Nephron (organoid): ENCODE measurements around the gene GMFB.

Experiments
- H3K27ac Mint-ChIP-seq, 3 experiments: 2 replicates each; pipeline ENCODE4 v1.8.0; 2020; ENCODE audit warnings: mixed read lengths in 3 of 3, mild to moderate bottlenecking in 2 of 3, moderate library complexity in 1 of 3
- H3K27me3 Mint-ChIP-seq: 2 replicates; pipeline ENCODE4 v1.8.0; 2021; ENCODE audit warnings: low read depth, mild to moderate bottlenecking, moderate library complexity, mixed read lengths
- H3K36me3 Mint-ChIP-seq: 2 replicates; pipeline ENCODE4 v1.8.0; 2020; ENCODE audit warnings: low read depth, mixed read lengths
- H3K4me1 Mint-ChIP-seq: 2 replicates; pipeline ENCODE4 v1.8.0; 2020; ENCODE audit warnings: mixed read lengths
- H3K4me3 Mint-ChIP-seq, 3 experiments: 2 replicates each; pipeline ENCODE4 v1.8.0; 2020; ENCODE audit warnings: mild to moderate bottlenecking in 3 of 3, mixed read lengths in 3 of 3, moderate library complexity in 2 of 3
- H3K9me3 Mint-ChIP-seq: 2 replicates; pipeline ENCODE4 v1.8.0; 2020; ENCODE audit warnings: mixed read lengths
- TF ChIP-seq, protein P1 (sequence below), 3 experiments: fragments of 200-600 bp; sonication (generic); IDR thresholded peaks; one replicate each; pipeline ENCODE4 v1.5.0; 2021; ENCODE audit warnings: antibody characterized with exemption in 3 of 3; ENCODE audit not compliant: unreplicated experiment in 3 of 3

The GMFB gene

DNA sequence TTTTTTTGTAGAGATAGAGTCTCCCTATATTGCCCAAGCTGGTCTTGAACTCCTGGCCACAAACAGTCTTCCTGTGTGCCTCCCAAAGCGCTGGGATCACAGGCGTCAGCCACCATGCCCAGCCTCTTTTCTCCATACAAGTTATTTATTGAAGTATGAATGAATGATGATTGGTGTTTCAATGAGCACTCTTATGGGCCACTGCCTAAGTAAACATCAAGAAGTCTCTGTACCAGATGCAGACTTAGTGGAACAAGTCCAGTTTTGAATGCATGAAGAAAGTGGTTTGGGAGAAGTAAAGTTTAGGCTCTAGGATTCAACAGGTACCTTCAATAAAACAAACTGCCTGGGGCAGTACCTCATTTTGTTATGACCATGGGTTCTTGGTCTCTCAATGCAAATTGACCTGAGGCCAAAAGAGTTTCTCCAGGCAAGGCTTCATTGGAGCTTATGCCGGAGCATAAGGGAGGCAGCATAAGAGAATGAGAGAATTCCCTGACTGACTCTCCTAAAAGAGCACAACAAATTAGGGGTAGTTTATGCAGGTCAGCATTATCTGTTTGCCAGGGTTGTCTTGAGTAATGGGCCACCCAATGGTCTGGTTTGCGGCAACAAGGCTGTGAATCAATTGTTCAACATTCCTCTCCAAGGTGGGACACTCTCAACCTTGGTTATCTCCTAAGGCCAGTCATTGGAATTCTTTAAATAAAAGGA, 1.1 kb upstream of the GMFB start:
- TF ChIP-seq, protein P1, sequence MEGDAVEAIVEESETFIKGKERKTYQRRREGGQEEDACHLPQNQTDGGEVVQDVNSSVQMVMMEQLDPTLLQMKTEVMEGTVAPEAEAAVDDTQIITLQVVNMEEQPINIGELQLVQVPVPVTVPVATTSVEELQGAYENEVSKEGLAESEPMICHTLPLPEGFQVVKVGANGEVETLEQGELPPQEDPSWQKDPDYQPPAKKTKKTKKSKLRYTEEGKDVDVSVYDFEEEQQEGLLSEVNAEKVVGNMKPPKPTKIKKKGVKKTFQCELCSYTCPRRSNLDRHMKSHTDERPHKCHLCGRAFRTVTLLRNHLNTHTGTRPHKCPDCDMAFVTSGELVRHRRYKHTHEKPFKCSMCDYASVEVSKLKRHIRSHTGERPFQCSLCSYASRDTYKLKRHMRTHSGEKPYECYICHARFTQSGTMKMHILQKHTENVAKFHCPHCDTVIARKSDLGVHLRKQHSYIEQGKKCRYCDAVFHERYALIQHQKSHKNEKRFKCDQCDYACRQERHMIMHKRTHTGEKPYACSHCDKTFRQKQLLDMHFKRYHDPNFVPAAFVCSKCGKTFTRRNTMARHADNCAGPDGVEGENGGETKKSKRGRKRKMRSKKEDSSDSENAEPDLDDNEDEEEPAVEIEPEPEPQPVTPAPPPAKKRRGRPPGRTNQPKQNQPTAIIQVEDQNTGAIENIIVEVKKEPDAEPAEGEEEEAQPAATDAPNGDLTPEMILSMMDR (IDR thresholded peaks at IDR 0.05; ENCODE audit: unreplicated experiment in 3 of 3): no peak
- no peaks in the 10 kb centered on the region for H3K27me3 Mint-ChIP-seq

DNA sequence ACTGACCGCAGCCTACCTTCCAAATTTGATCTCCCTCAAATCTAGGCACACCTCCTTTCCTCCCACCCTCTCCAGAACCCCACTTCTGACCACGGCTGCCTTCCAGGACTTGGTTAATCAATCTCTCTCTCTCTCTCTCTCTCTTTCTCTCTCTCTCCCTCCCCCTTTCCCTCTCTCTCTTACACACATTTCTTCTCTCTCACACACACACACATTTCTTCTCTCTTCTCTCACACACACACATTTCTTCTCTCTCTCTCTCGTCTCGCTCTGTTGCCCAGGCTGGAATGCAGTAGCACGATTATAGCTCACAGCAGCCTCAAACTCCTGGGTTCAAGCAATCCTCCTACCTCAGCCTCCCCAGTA, 521 bp upstream of the GMFB start:
- H3K4me3 Mint-ChIP-seq: peak overlapping the region; percentile 82 to 91 (median 91)
- peaks cover 17% of the 10 kb centered on the region for H3K36me3 Mint-ChIP-seq
- TF ChIP-seq, protein P1 (IDR thresholded peaks at IDR 0.05; ENCODE audit: unreplicated experiment in 3 of 3): peak in 1 of 3 experiments; percentile 0
- no peaks in the 10 kb centered on the region for H3K9me3 Mint-ChIP-seq
- H3K27me3 Mint-ChIP-seq: no peaks in the 10 kb centered on the region
- H3K4me1 Mint-ChIP-seq: peaks cover 41% of the 10 kb centered on the region
- peak overlapping the region; percentile 89 to 97 (median 95) for H3K27ac Mint-ChIP-seq

More for the DNA sequence above, 1.1 kb upstream of the GMFB start:
- Mint-ChIP-seq H3K27ac (peak overlapping the region; percentile 89 to 97 (median 95)), H3K9me3 (no peaks in the 10 kb centered on the region), H3K36me3 (peaks cover 17% of the 10 kb centered on the region), H3K4me1 (peaks cover 36% of the 10 kb centered on the region), H3K4me3 (peak overlapping the region; percentile 82 to 91 (median 91))

DNA sequence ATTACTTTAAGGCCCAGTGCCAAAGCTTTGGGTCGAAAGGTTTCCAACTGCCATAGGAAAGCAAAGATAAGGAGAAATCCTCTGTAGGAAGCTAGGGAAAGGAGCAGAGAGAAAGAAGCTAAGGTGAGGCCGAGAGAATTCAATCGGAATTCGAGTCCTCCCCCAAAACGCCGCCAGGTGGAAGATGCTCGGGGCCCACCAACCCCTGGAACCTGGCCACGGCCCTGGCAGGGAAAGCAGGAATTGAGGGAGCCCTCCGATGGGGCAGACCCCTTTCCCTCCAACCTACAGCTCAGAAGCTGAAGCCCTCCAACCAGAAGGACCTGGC, 498 bp downstream of the GMFB start:
- Mint-ChIP-seq H3K4me3 (peak overlapping the region; percentile 82 to 91 (median 88)), H3K27me3 (no peaks in the 10 kb centered on the region), H3K9me3 (no peaks in the 10 kb centered on the region), H3K4me1 (peaks cover 49% of the 10 kb centered on the region), H3K27ac (peak overlapping the region; percentile 89 to 96 (median 95)), H3K36me3 (peaks cover 21% of the 10 kb centered on the region)
- TF ChIP-seq, protein P1 (IDR thresholded peaks at IDR 0.05; ENCODE audit: unreplicated experiment in 3 of 3): peak in 1 of 3 experiments; percentile 13

DNA sequence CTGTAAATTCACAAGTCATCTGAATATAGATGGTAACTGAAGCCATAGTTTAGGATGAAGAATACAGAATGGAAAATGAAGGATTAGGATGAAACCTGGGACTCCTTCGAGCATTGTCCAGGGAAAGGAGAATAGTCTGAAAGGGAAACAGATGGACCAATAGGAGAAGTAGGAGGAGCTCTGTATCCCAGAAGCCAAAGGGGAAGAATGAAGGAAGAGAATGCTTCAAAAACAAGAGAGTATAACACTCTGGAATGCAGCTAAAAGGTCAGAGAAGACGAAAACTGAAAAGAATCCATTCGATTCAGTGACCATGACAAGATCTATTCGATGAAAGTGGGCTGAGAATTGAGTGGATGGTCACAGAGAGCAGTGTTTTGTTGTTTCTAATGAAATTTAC, 1.0 kb downstream of the GMFB start:
- H3K9me3 Mint-ChIP-seq: no peaks in the 10 kb centered on the region
- peaks cover 51% of the 10 kb centered on the region for H3K4me1 Mint-ChIP-seq
- H3K27ac Mint-ChIP-seq: peak overlapping the region; percentile 89 to 96 (median 95)
- peak overlapping the region; percentile 82 to 91 (median 88) for H3K4me3 Mint-ChIP-seq
- H3K36me3 Mint-ChIP-seq: peaks cover 25% of the 10 kb centered on the region
- no peaks in the 10 kb centered on the region for H3K27me3 Mint-ChIP-seq
- TF ChIP-seq, protein P1 (IDR thresholded peaks at IDR 0.05; ENCODE audit: unreplicated experiment in 3 of 3): no peak

DNA sequence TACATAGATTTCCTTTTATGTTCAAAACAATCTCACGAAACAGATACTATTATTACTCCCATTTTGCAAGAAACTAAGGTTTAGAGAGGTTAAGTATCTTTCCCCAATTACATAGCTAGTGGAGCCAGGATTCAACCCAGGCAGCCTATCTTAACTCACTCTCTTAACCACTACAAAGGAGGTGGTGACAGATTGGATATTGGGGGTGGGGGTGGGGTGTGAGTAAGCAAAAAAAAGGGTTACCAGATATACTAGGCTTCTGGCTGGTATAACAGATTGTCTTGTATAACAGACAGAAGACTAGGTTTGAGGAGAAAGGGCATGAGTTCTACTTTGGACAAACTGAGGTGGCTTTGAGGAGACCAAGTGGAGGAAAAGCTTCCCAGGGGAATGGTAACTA, 2.1 kb downstream of the GMFB start:
- TF ChIP-seq, protein P1 (IDR thresholded peaks at IDR 0.05; ENCODE audit: unreplicated experiment in 3 of 3): no peak
- Mint-ChIP-seq H3K27me3 (no peaks in the 10 kb centered on the region), H3K9me3 (no peaks in the 10 kb centered on the region), H3K36me3 (peaks cover 30% of the 10 kb centered on the region), H3K27ac (peak overlapping the region in 2 of 3 experiments; percentile 51 to 59), H3K4me1 (peaks cover 50% of the 10 kb centered on the region), H3K4me3 (peak overlapping the region; percentile 82 to 91 (median 88))

DNA sequence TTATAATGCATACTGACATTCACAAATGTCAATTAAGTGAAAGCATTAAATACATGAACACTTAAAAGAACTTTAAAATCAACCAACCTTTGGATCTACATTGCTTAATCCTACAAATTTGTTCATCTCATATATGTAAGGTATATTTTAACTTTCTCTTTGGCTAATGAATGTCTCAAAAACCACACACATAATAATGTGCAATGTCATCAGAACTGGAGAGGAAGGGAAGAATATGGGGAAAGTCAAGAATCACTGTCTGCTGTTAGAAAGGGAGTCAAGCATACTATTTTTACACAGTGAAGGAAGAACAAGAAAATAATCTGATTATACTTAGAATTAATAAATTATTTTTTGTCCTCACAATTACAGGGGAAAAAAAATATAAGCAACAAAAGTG, 4.9 kb downstream of the GMFB start:
- Mint-ChIP-seq H3K4me3 (peak overlapping the region in 2 of 3 experiments; percentile 0 to 18), H3K27ac (peak overlapping the region in 2 of 3 experiments; percentile 35 to 43), H3K36me3 (peaks cover 42% of the 10 kb centered on the region), H3K9me3 (no peaks in the 10 kb centered on the region), H3K4me1 (peaks cover 42% of the 10 kb centered on the region), H3K27me3 (no peaks in the 10 kb centered on the region)
- TF ChIP-seq, protein P1 (IDR thresholded peaks at IDR 0.05; ENCODE audit: unreplicated experiment in 3 of 3): no peak
